ENCODE measurements around the gene CACNA1D. TPM values are rescaled to one million over a fixed set of nuclear protein-coding genes. Genes with fewer than 3 reads are reported as not detected.
"Not testable (repeated sequence)": the region's sequence is repeated elsewhere in the genome, so short reads cannot be mapped to it uniquely, and the experiment has no call there.

The CACNA1D gene
- total RNA-seq, 4 donors from 2014 or later = 5.7 to 38.2 (median 20.0) TPM

DNA sequence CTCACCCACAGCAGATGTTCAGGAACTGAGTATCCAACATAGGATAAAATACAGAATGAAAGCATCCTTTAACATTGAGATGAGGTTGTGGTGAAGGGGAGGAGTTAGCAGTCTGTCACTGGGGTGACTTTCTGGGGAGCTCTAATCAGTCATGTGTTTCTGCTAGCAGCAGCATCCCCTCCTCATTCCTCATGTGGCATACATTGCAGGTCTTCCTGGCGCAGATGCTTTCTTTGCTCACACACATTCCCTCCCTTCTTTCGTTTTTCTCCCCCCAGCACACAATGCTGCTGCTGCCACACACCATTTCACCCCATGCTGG, 135.0 kb downstream of the CACNA1D start:
- Histone ChIP-seq H3K4me1 (no peaks in the 10 kb centered on the region), H3K36me3 (no peaks in the 10 kb centered on the region), H3K27me3 (no peaks in the 10 kb centered on the region), H3K27ac (no peak overlapping the region), H3K4me3 (no peak overlapping the region), H3K9me3 (peaks cover 0 to 12% (median 0%) of the 10 kb centered on the region in 4 donors)
- no peak for TF ChIP-seq EP300 (IDR thresholded peaks at IDR 0.05)
- no peak for TF ChIP-seq POLR2A (IDR thresholded peaks at IDR 0.05)
- TF ChIP-seq, protein P1, sequence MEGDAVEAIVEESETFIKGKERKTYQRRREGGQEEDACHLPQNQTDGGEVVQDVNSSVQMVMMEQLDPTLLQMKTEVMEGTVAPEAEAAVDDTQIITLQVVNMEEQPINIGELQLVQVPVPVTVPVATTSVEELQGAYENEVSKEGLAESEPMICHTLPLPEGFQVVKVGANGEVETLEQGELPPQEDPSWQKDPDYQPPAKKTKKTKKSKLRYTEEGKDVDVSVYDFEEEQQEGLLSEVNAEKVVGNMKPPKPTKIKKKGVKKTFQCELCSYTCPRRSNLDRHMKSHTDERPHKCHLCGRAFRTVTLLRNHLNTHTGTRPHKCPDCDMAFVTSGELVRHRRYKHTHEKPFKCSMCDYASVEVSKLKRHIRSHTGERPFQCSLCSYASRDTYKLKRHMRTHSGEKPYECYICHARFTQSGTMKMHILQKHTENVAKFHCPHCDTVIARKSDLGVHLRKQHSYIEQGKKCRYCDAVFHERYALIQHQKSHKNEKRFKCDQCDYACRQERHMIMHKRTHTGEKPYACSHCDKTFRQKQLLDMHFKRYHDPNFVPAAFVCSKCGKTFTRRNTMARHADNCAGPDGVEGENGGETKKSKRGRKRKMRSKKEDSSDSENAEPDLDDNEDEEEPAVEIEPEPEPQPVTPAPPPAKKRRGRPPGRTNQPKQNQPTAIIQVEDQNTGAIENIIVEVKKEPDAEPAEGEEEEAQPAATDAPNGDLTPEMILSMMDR (IDR thresholded peaks at IDR 0.05) = no peak
- no peak for DNase-seq (ENCODE audit: low spot score in 2 of 2)
- 77 to 79% methylated on average over 2 of the region's 2 CpGs for WGBS, 2 donors

DNA sequence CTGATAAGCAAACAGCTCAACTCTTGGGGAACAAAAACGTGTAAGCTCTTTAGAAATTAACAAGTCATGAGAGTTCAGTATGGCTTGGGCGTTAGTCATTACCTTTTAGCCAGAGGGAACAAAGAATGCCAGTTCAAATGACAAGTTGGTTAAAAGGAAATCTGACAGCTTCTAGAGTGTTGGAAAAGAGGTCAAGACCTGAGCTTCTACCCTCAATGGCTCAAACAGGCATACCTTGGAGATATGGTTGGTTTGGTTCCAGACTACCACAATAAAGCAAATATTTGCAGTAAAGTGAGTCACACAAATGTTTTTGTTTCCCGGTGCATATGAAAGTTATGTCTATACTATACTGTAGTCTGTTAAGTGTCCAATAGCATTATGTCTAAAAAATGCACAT, 136.1 kb downstream of the CACNA1D start:
- Histone ChIP-seq H3K4me3 (no peak overlapping the region), H3K4me1 (no peaks in the 10 kb centered on the region), H3K27ac (no peak overlapping the region), H3K9me3 (peaks cover 0 to 12% (median 0%) of the 10 kb centered on the region in 4 donors), H3K36me3 (no peaks in the 10 kb centered on the region), H3K27me3 (no peaks in the 10 kb centered on the region)
- TF ChIP-seq, protein P1 (IDR thresholded peaks at IDR 0.05) = no peak
- TF ChIP-seq EP300 (IDR thresholded peaks at IDR 0.05) (no peak), POLR2A (IDR thresholded peaks at IDR 0.05) (no peak)
- WGBS, 2 donors = 72 to 80% methylated on average over 3 of the region's 3 CpGs
- DNase-seq (ENCODE audit: low spot score in 2 of 2) = no peak

DNA sequence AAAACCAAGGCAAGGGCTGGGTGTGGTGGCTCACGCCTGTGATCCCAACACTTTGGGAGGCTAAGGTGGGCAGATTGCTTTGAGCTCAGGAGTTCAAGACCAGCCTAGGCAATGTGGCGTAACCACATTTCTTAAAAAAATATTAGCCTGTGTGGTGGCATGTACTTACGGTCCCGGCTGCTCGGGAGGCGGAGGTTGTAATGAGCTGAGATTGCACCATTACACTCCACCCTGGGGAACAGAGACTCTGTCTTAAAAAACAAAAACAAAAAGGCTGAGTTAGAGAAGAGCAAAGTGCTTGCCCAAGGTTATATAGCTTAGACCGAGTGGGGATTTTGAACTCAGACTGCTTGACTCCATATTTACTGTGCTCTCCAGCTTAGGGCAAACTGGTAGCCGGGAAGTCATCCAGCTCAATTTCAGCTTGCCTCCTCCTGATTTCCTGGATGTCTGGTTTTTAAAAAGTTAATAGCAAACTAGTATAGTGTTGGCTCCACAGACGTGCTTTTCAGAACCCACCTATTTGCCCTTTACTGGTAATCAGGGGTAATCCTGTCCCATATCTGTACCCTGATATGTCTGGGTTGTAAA, 138.9 kb downstream of the CACNA1D start:
- Histone ChIP-seq H3K27me3 (no peaks in the 10 kb centered on the region), H3K4me1 (no peaks in the 10 kb centered on the region), H3K27ac (no peak overlapping the region), H3K36me3 (no peaks in the 10 kb centered on the region), H3K9me3 (peaks cover 0 to 12% (median 0%) of the 10 kb centered on the region in 4 donors), H3K4me3 (no peak overlapping the region)
- TF ChIP-seq, protein P1 (IDR thresholded peaks at IDR 0.05) = no peak
- TF ChIP-seq POLR2A (IDR thresholded peaks at IDR 0.05) (no peak), EP300 (IDR thresholded peaks at IDR 0.05) (no peak)
- WGBS, 2 donors = 87 to 88% methylated on average over 9 of the region's 9 CpGs
- no peak for DNase-seq (ENCODE audit: low spot score in 2 of 2)

DNA sequence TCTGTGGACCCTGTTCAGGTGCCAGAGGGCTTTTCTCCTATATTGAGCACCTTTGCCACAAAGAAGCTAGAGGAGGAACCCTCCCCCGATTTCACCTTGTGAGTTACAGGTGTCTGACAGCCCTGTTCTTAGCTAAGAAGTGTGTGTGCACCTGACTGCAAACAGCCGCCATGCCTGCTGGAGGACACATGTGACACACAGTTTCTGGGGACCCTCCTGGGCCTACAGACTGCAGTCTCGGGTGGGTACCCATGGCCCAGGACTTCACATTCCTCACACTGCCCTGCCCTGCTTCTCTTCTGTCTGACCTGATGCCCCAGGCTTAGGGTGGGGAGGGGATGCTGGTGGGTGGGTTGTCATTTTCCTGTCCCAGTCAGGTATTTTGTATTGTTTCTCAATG, 140.6 kb downstream of the CACNA1D start:
- Histone ChIP-seq H3K27me3 (no peaks in the 10 kb centered on the region), H3K9me3 (peaks cover 0 to 12% (median 0%) of the 10 kb centered on the region in 4 donors), H3K36me3 (no peaks in the 10 kb centered on the region), H3K4me1 (no peaks in the 10 kb centered on the region), H3K4me3 (no peak overlapping the region), H3K27ac (no peak overlapping the region)
- TF ChIP-seq POLR2A (IDR thresholded peaks at IDR 0.05) (no peak), EP300 (IDR thresholded peaks at IDR 0.05) (no peak)
- TF ChIP-seq, protein P1 (IDR thresholded peaks at IDR 0.05) = no peak
- WGBS, 2 donors = 88 to 97% methylated on average over 3 of the region's 3 CpGs
- no peak for DNase-seq (ENCODE audit: low spot score in 2 of 2)

DNA sequence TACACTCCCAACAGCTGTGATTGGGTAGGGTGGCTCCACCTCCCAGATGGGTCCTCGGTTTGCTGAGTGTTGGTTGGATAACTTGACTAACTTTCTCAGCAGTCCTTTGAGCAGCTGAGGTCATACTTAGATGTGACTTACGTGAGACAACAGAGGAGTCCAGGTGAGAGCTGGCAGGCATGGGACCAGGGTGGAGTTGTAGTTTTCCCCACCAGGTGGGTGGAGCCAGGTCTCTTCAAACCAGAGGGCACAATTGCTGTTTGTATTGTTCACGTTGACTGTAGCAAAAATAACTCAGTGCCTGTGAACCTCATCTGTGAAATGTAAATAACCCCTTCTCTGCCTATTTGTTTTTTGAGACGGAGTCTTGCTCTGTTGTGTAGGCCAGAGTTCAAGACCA, 144.4 kb downstream of the CACNA1D start:
- not testable (repeated sequence) for H3K27ac ChIP-seq; H3K4me1 ChIP-seq; DNase-seq (ENCODE audit: low spot score in 2 of 2); H3K4me3 ChIP-seq; H3K9me3 ChIP-seq; H3K27me3 ChIP-seq; H3K36me3 ChIP-seq
- 71 to 76% methylated on average over 4 of the region's 4 CpGs for WGBS, 2 donors

DNA sequence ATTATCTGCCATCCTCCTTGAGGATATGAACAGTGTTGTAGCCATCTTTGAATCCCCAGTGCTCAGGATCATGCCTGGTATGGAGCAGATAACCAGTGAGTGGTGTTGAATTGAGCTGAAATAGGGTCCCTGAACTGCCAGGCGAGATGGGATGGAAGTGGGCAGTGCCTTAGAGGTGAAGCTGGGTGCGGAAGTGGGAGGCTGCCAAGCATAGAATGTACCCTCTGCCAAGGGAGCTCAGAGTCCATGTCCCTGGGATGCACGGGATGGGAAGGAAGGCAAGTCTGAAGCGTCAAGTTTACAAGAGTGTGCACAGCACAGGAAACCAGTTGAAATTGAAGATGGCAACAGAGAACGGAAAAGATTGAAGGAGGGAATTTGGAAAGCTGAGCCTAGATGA, 147.0 kb downstream of the CACNA1D start:
- Histone ChIP-seq H3K27me3 (no peaks in the 10 kb centered on the region), H3K4me1 (no peaks in the 10 kb centered on the region), H3K4me3 (no peak overlapping the region), H3K27ac (no peak overlapping the region), H3K36me3 (no peaks in the 10 kb centered on the region), H3K9me3 (no peaks in the 10 kb centered on the region)
- TF ChIP-seq EP300 (IDR thresholded peaks at IDR 0.05) (no peak), POLR2A (IDR thresholded peaks at IDR 0.05) (no peak)
- TF ChIP-seq, protein P1 (IDR thresholded peaks at IDR 0.05) = no peak
- 79 to 94% methylated on average over 5 of the region's 5 CpGs for WGBS, 2 donors
- no peak for DNase-seq (ENCODE audit: low spot score in 2 of 2)
